GM21723 (cell line): ENCODE results near the gene C2CD4D.
"Not testable (repeated sequence)": the region's sequence is repeated elsewhere in the genome, so short reads cannot be mapped to it uniquely, and the experiment has no call there.

Source experiments
- ATAC-seq: cut with Tn5 transposase; IDR thresholded peaks from one replicate; pipeline ENCODE4 v1.9.1; 2021; ENCODE audit warnings: mild to moderate bottlenecking, moderate library complexity; ENCODE audit not compliant: unreplicated experiment

The C2CD4D gene

GRCh38 chr1:151839457-151840403 is at the start of gene C2CD4D:
Gene C2CD4D (minus strand): TSS chr1:151839820. CDS start chr1:151838989, 831 bp downstream.
- no peak for ATAC-seq

GRCh38 chr1:151888972-151889570 is 49.5 kb upstream of the C2CD4D start:
- ATAC-seq, result no peak

GRCh38 chr1:151887028-151887427 is 47.4 kb upstream of the C2CD4D start:
- ATAC-seq, result no peak

- no peak for ATAC-seq
Measured at GRCh38 chr1:151885479-151885878, 45.9 kb upstream of the C2CD4D start.

- not testable (repeated sequence) for ATAC-seq
Measured at GRCh38 chr1:151884879-151885278, 45.3 kb upstream of the C2CD4D start.

- not testable (repeated sequence) for ATAC-seq
Measured at GRCh38 chr1:151884445-151884844, 44.8 kb upstream of the C2CD4D start.

- ATAC-seq, result not testable (repeated sequence)
Measured at GRCh38 chr1:151883898-151884297, 44.3 kb upstream of the C2CD4D start.

GRCh38 chr1:151882918-151883317 is 43.3 kb upstream of the C2CD4D start:
- ATAC-seq, result not testable (repeated sequence)

GRCh38 chr1:151882466-151882865 is 42.8 kb upstream of the C2CD4D start:
- no peak for ATAC-seq

GRCh38 chr1:151881479-151881878 is 41.9 kb upstream of the C2CD4D start:
- ATAC-seq, result no peak

- ATAC-seq, result no peak
Measured at GRCh38 chr1:151875419-151876097, 35.9 kb upstream of the C2CD4D start.

GRCh38 chr1:151872776-151873175 is 33.2 kb upstream of the C2CD4D start:
- ATAC-seq, result not testable (repeated sequence)

GRCh38 chr1:151871284-151872030 is 31.8 kb upstream of the C2CD4D start:
- no peak for ATAC-seq

- ATAC-seq, result no peak
Measured at GRCh38 chr1:151868486-151868885, 28.9 kb upstream of the C2CD4D start.

- ATAC-seq, result no peak
Measured at GRCh38 chr1:151867765-151868411, 28.3 kb upstream of the C2CD4D start.

GRCh38 chr1:151867321-151867720 is 27.7 kb upstream of the C2CD4D start:
- ATAC-seq, result no peak

GRCh38 chr1:151864411-151864810 is 24.8 kb upstream of the C2CD4D start:
- ATAC-seq, result no peak

- ATAC-seq, result no peak
Measured at GRCh38 chr1:151862604-151863003, 23.0 kb upstream of the C2CD4D start.

- ATAC-seq, result no peak
Measured at GRCh38 chr1:151860504-151861187, 21.0 kb upstream of the C2CD4D start.

GRCh38 chr1:151859891-151860293 is 20.3 kb upstream of the C2CD4D start:
- ATAC-seq, result no peak
